K562 (cell line): ENCODE measurements around the gene RNF11. TPM values are rescaled to one million over a fixed set of nuclear protein-coding genes. Genes with fewer than 3 reads are reported as not detected.
A peak's percentile ranks its signal among the peaks of the same experiment; 100 is the strongest.

Experiments
- BRD4 ChIP-seq: fragments of 200-600 bp; sonication (generic); IDR thresholded peaks from 2 replicates; pipeline ENCODE4 v1.6.1; 2017; ENCODE audit warnings: inconsistent platforms
- ELF4 ChIP-seq: fragments of 450-650 bp; formaldehyde crosslinking; IDR thresholded peaks from 2 replicates; pipeline ENCODE4 v1.4.0; 2022; ENCODE audit warnings: missing genetic modification characterization
- HLTF ChIP-seq: fragments of 450-650 bp; IDR thresholded peaks from 2 replicates; pipeline ENCODE4 v1.6.1; 2016
- HOXB6 ChIP-seq: fragments of 250-450 bp; sonication (Bioruptor Pico); IDR thresholded peaks from 2 replicates; pipeline ENCODE4 v1.5.1; 2022; ENCODE audit warnings: mild to moderate bottlenecking, borderline replicate concordance
- NFIC ChIP-seq: fragments of 450-650 bp; IDR thresholded peaks from 2 replicates; pipeline ENCODE4 v1.6.1; 2017; ENCODE audit warnings: mild to moderate bottlenecking, inconsistent platforms
- NR2C2 ChIP-seq, 2 experiments: fragments of 200-800 bp in 1 of 2; sonication (Bioruptor generic) in 1 of 2; sonication (generic) in 1 of 2; formaldehyde crosslinking in 1 of 2; IDR thresholded peaks; 2 replicates each; pipeline versions ENCODE4 v1.6.1 to v1.8.0; 2016 to 2022; ENCODE audit warnings: mild to moderate bottlenecking in 1 of 2, missing compliant biosample characterization in 1 of 2, missing genetic modification characterization in 1 of 2, missing genetic modification reagents in 1 of 2
- NRF1 ChIP-seq, 2 experiments: fragments of 450-650 bp; IDR thresholded peaks in 1 of 2; conservative IDR thresholded peaks in 1 of 2; 2 replicates each; pipeline ENCODE4 v1.6.1; 2014; ENCODE audit warnings: mild to moderate bottlenecking in 2 of 2
- POLR2A ChIP-seq: fragments of 450-650 bp; conservative IDR thresholded peaks from 2 replicates; pipeline ENCODE4 v1.6.1; 2016
- ZFP30 ChIP-seq: fragments of 250-450 bp; sonication (Bioruptor Pico); IDR thresholded peaks from 2 replicates; pipeline ENCODE4 v1.8.0; 2022; ENCODE audit warnings: moderate library complexity, mild to moderate bottlenecking, inconsistent platforms, borderline replicate concordance
- ZNF778 ChIP-seq: fragments of 450-650 bp; formaldehyde crosslinking; IDR thresholded peaks from 2 replicates; pipeline ENCODE4 v1.4.0; 2020; ENCODE audit warnings: mild to moderate bottlenecking, moderate library complexity
- polyA plus RNA-seq, 8 experiments: library from polyadenylated mRNA; depleted of rRNA in 4 of 8; stranded (reverse) in 5 of 8; unstranded in 3 of 8; fragments of >200 nt; fragmentation: Nextera tagmentation in 2 of 8; fragmentation: Illumina TruSeq in 1 of 8; extraction: Ambion mirVana in 2 of 8; extraction: Trizol in 1 of 8; gene quantifications; 2 replicates each; pipeline versions ENCODE4 v1.2.1 to v1.2.3, GENCODE V29; 2011 to 2014; ENCODE audit warnings: inconsistent platforms in 1 of 8, missing spikeins in 1 of 8
- total RNA-seq, 7 experiments: library from RNA; depleted of rRNA in 6 of 7; stranded (reverse); fragments of >200 nt in 6 of 7; fragmentation: Illumina TruSeq in 2 of 7; extraction: Trizol in 2 of 7; gene quantifications; 2 replicates each; pipeline versions ENCODE4 v1.2.1 to v1.2.3, GENCODE V29; 2011 to 2021; ENCODE audit warnings: low replicate concordance in 1 of 7
- TF ChIP-seq, protein P1 (sequence below): fragments of 450-650 bp; IDR thresholded peaks from 2 replicates; pipeline ENCODE4 v1.6.1; 2017; ENCODE audit warnings: antibody characterized with exemption, mild to moderate bottlenecking
- TF ChIP-seq, protein P2 (sequence below): sonication (generic); formaldehyde crosslinking; IDR thresholded peaks from 2 replicates; pipeline ENCODE4 v1.8.1; 2023; ENCODE audit warnings: mild to moderate bottlenecking, missing genetic modification reagents
- TF ChIP-seq, protein P3 (sequence below): sonication (generic); formaldehyde crosslinking; IDR thresholded peaks from 2 replicates; pipeline ENCODE4 v1.8.0; 2022; ENCODE audit warnings: mild to moderate bottlenecking, missing genetic modification reagents
- TF ChIP-seq, protein P4 (sequence below): fragments of 250-450 bp; sonication (Bioruptor Pico); IDR thresholded peaks from 2 replicates; pipeline ENCODE4 v1.5.0; 2022; ENCODE audit warnings: mild to moderate bottlenecking
- TF ChIP-seq, protein P5 (sequence below): IDR thresholded peaks from 2 replicates; pipeline ENCODE4 v1.6.1; 2016; ENCODE audit warnings: missing genetic modification characterization, missing compliant biosample characterization

Gene RNF11
- total and polyA plus RNA-seq, 9 of the 15 experiments (the other 6 are each of a cell fraction or from before 2014, with no cell fraction given): 5.7 to 34.3 (median 23.1) TPM

DNA sequence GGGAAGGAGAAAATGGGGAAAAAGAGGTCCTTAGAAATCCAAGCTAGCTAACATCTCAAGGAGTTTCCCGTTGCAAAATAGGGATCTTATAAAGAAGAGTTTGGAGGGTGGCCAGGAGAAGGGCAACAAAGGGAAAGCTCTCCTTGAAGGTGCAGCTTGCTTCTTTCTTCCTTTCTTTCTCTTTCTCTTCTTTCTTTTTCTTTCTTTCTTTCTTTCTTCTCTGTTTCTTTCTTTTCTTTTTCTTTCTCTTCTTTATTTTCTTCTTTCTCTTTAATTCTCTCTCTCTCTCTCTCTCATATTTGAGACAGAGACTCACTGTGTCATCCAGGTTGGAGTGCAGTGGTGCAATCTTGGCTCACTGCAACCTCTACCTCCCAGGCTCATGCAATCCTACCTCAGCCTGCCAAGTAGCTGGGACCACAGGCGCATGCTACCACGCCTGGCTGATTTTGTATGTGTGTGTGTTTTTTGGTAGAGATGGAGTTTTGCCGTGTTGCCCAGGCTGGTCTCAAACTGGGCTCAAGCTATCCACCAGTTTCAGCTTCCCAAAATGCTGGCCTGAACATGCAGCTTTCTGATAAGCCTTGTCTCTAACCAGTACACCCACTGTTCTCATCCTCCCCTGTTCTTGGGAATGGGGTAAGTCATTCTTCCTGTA, 44.4 kb downstream of the RNF11 start (continued):
- TF ChIP-seq, protein P1, sequence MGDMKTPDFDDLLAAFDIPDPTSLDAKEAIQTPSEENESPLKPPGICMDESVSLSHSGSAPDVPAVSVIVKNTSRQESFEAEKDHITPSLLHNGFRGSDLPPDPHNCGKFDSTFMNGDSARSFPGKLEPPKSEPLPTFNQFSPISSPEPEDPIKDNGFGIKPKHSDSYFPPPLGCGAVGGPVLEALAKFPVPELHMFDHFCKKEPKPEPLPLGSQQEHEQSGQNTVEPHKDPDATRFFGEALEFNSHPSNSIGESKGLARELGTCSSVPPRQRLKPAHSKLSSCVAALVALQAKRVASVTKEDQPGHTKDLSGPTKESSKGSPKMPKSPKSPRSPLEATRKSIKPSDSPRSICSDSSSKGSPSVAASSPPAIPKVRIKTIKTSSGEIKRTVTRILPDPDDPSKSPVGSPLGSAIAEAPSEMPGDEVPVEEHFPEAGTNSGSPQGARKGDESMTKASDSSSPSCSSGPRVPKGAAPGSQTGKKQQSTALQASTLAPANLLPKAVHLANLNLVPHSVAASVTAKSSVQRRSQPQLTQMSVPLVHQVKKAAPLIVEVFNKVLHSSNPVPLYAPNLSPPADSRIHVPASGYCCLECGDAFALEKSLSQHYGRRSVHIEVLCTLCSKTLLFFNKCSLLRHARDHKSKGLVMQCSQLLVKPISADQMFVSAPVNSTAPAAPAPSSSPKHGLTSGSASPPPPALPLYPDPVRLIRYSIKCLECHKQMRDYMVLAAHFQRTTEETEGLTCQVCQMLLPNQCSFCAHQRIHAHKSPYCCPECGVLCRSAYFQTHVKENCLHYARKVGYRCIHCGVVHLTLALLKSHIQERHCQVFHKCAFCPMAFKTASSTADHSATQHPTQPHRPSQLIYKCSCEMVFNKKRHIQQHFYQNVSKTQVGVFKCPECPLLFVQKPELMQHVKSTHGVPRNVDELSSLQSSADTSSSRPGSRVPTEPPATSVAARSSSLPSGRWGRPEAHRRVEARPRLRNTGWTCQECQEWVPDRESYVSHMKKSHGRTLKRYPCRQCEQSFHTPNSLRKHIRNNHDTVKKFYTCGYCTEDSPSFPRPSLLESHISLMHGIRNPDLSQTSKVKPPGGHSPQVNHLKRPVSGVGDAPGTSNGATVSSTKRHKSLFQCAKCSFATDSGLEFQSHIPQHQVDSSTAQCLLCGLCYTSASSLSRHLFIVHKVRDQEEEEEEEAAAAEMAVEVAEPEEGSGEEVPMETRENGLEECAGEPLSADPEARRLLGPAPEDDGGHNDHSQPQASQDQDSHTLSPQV: no peak
- TF ChIP-seq ZFP30 (no peak), HLTF (no peak), BRD4 (no peak), HOXB6 (CRISPR knock-in tag) (no peak), NR2C2 (CRISPR knock-in tag; IDR thresholded peaks at IDR 0.05) (no peak), NR2C2 (tag; IDR thresholded peaks at IDR 0.05) (no peak), NRF1 (conservative IDR thresholded peaks at IDR 0.05 in 1 of 2, IDR thresholded peaks at IDR 0.05 in 1 of 2) (0 out of 4 replicates have a peak, but pooled peaks of 1 of the 2 experiments have one; percentile 29), ELF4 (CRISPR knock-in tag) (peak; percentile 51; the same call in 1 of the 2 replicates), ZNF778 (CRISPR knock-in tag) (no peak), POLR2A (no peak), NFIC (peak; percentile 13; the same call in 1 of the 2 replicates)
- TF ChIP-seq, protein P2, sequence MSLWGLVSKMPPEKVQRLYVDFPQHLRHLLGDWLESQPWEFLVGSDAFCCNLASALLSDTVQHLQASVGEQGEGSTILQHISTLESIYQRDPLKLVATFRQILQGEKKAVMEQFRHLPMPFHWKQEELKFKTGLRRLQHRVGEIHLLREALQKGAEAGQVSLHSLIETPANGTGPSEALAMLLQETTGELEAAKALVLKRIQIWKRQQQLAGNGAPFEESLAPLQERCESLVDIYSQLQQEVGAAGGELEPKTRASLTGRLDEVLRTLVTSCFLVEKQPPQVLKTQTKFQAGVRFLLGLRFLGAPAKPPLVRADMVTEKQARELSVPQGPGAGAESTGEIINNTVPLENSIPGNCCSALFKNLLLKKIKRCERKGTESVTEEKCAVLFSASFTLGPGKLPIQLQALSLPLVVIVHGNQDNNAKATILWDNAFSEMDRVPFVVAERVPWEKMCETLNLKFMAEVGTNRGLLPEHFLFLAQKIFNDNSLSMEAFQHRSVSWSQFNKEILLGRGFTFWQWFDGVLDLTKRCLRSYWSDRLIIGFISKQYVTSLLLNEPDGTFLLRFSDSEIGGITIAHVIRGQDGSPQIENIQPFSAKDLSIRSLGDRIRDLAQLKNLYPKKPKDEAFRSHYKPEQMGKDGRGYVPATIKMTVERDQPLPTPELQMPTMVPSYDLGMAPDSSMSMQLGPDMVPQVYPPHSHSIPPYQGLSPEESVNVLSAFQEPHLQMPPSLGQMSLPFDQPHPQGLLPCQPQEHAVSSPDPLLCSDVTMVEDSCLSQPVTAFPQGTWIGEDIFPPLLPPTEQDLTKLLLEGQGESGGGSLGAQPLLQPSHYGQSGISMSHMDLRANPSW (CRISPR knock-in tag): no peak
- TF ChIP-seq, protein P3, sequence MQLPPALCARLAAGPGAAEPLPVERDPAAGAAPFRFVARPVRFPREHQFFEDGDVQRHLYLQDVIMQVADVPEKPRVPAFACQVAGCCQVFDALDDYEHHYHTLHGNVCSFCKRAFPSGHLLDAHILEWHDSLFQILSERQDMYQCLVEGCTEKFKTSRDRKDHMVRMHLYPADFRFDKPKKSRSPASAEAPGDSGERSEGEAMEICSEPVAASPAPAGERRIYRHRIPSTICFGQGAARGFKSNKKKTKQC (CRISPR knock-in tag): no peak; the same call in 1 of the 2 replicates
- TF ChIP-seq, protein P4, sequence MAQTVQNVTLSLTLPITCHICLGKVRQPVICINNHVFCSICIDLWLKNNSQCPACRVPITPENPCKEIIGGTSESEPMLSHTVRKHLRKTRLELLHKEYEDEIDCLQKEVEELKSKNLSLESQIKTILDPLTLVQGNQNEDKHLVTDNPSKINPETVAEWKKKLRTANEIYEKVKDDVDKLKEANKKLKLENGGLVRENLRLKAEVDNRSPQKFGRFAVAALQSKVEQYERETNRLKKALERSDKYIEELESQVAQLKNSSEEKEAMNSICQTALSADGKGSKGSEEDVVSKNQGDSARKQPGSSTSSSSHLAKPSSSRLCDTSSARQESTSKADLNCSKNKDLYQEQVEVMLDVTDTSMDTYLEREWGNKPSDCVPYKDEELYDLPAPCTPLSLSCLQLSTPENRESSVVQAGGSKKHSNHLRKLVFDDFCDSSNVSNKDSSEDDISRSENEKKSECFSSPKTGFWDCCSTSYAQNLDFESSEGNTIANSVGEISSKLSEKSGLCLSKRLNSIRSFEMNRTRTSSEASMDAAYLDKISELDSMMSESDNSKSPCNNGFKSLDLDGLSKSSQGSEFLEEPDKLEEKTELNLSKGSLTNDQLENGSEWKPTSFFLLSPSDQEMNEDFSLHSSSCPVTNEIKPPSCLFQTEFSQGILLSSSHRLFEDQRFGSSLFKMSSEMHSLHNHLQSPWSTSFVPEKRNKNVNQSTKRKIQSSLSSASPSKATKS: no peak
- TF ChIP-seq, protein P5, sequence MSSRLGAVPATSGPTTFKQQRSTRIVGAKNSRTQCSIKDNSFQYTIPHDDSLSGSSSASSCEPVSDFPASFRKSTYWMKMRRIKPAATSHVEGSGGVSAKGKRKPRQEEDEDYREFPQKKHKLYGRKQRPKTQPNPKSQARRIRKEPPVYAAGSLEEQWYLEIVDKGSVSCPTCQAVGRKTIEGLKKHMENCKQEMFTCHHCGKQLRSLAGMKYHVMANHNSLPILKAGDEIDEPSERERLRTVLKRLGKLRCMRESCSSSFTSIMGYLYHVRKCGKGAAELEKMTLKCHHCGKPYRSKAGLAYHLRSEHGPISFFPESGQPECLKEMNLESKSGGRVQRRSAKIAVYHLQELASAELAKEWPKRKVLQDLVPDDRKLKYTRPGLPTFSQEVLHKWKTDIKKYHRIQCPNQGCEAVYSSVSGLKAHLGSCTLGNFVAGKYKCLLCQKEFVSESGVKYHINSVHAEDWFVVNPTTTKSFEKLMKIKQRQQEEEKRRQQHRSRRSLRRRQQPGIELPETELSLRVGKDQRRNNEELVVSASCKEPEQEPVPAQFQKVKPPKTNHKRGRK (tag): peak; percentile 92
